Measurements from ENCODE around the gene PNPT1. TPM values are rescaled to one million over a fixed set of nuclear protein-coding genes. Genes with fewer than 3 reads are reported as not detected.

PNPT1 gene
- polyA plus RNA-seq, 3 donors: 6.0 to 10.5 (median 9.5) TPM

- peak overlapping the region in 2 of 7 donors; percentile 32 to 35 for H3K27ac Mint-ChIP-seq
- no peak overlapping the region for H3K9ac ChIP-seq (ENCODE audit: insufficient read depth, low read length, poor library complexity, severe bottlenecking)
- DNase-seq: peak in 1 of 3 donors; percentile 31
- no peak overlapping the region for H3K27ac ChIP-seq (ENCODE audit: low read depth in 1 of 2, low read length in 2 of 2)
- H3K36me3 Mint-ChIP-seq: peaks cover 34 to 52% of the 10 kb centered on the region in 2 donors
- no peak overlapping the region for H3K4me3 ChIP-seq (replicated peaks in 1 of 3; ENCODE audit: low read depth in 2 of 3, low read length in 3 of 3)
- H3K4me1 ChIP-seq (ENCODE audit: control insufficient read depth in 1 of 2, insufficient read depth in 2 of 2, low read length in 2 of 2): peaks cover 0 to 2% of the 10 kb centered on the region in 2 donors
- peaks cover 46 to 77% of the 10 kb centered on the region in 2 donors for H3K36me3 ChIP-seq (replicated peaks in 1 of 2; ENCODE audit: control insufficient read depth in 1 of 2, insufficient read depth in 2 of 2, low read length in 2 of 2)
- H3K9me3 ChIP-seq (replicated peaks in 1 of 2; ENCODE audit: control insufficient read depth in 1 of 2, insufficient read depth in 1 of 2, low read length in 2 of 2): no peaks in the 10 kb centered on the region
- no peaks in the 10 kb centered on the region for H3K9me3 Mint-ChIP-seq
- H4K20me1 ChIP-seq (ENCODE audit: insufficient read depth, low read length): peaks cover 79% of the 10 kb centered on the region
- intact Hi-C loops (cut with micrococcal nuclease): no loop called here
- no peaks in the 10 kb centered on the region for H3K27me3 Mint-ChIP-seq (ENCODE audit: low read depth in 3 of 3)
- H2AFZ ChIP-seq (ENCODE audit: insufficient read depth, low read depth, low read length, poor library complexity, severe bottlenecking): no peak overlapping the region
- TF ChIP-seq CTCF (IDR thresholded peaks at IDR 0.05): no peak
- WGBS (ENCODE audit: insufficient coverage): no CpG with 5 or more reads among the region's 7 CpGs
- no peaks in the 10 kb centered on the region for H3K4me1 Mint-ChIP-seq
- H3K4me3 Mint-ChIP-seq: no peak overlapping the region
- peaks cover 73% of the 10 kb centered on the region for H3K79me2 ChIP-seq (ENCODE audit: insufficient read depth, low read length)
- no peak overlapping the region for H3K4me2 ChIP-seq (replicated peaks; ENCODE audit: extremely low read depth, low read length, poor library complexity, severe bottlenecking)
- H3K27me3 ChIP-seq (ENCODE audit: control insufficient read depth in 2 of 2, insufficient read depth in 2 of 2, low read length in 2 of 2): no peaks in the 10 kb centered on the region
These were observed 102.7 kb downstream of the PNPT1 start for GRCh38 chr2:55590810-55591440.

GRCh38 chr2:55585451-55586080 is 108.1 kb downstream of the PNPT1 start:
- WGBS (ENCODE audit: insufficient coverage): no CpG with 5 or more reads among the region's 2 CpGs
- H3K9me3 Mint-ChIP-seq: no peaks in the 10 kb centered on the region
- H3K4me2 ChIP-seq (replicated peaks; ENCODE audit: extremely low read depth, low read length, poor library complexity, severe bottlenecking): no peak overlapping the region
- H3K4me3 ChIP-seq (replicated peaks in 1 of 3; ENCODE audit: low read depth in 2 of 3, low read length in 3 of 3): no peak overlapping the region
- H3K9me3 ChIP-seq (replicated peaks in 1 of 2; ENCODE audit: control insufficient read depth in 1 of 2, insufficient read depth in 1 of 2, low read length in 2 of 2): no peaks in the 10 kb centered on the region
- no peak overlapping the region for H2AFZ ChIP-seq (ENCODE audit: insufficient read depth, low read depth, low read length, poor library complexity, severe bottlenecking)
- H3K36me3 Mint-ChIP-seq: peaks cover 54 to 70% of the 10 kb centered on the region in 2 donors
- peak overlapping the region in 5 of 7 donors; percentile 16 to 65 (median 53) for H3K27ac Mint-ChIP-seq
- TF ChIP-seq CTCF (IDR thresholded peaks at IDR 0.05): no peak
- H3K27ac ChIP-seq (ENCODE audit: low read depth in 1 of 2, low read length in 2 of 2): peak overlapping the region in 1 of 2 donors; percentile 53
- intact Hi-C loops (cut with micrococcal nuclease): no loop called here
- H3K9ac ChIP-seq (ENCODE audit: insufficient read depth, low read length, poor library complexity, severe bottlenecking): peak overlapping the region; percentile 12
- peaks cover 75% of the 10 kb centered on the region for H4K20me1 ChIP-seq (ENCODE audit: insufficient read depth, low read length)
- no peaks in the 10 kb centered on the region for H3K27me3 Mint-ChIP-seq (ENCODE audit: low read depth in 3 of 3)
- peaks cover 5% of the 10 kb centered on the region for H3K4me1 Mint-ChIP-seq
- no peaks in the 10 kb centered on the region for H3K27me3 ChIP-seq (ENCODE audit: control insufficient read depth in 2 of 2, insufficient read depth in 2 of 2, low read length in 2 of 2)
- peaks cover 79 to 92% of the 10 kb centered on the region in 2 donors for H3K36me3 ChIP-seq (replicated peaks in 1 of 2; ENCODE audit: control insufficient read depth in 1 of 2, insufficient read depth in 2 of 2, low read length in 2 of 2)
- no peak overlapping the region for H3K4me3 Mint-ChIP-seq
- H3K79me2 ChIP-seq (ENCODE audit: insufficient read depth, low read length): peaks cover 44% of the 10 kb centered on the region
- peaks cover 2 to 4% of the 10 kb centered on the region in 2 donors for H3K4me1 ChIP-seq (ENCODE audit: control insufficient read depth in 1 of 2, insufficient read depth in 2 of 2, low read length in 2 of 2)
- peak in 1 of 3 donors; percentile 47 for DNase-seq

Other genes starting within 250 kb of the PNPT1 start
- gene CFAP36, start 174.1 kb downstream of the PNPT1 start, polyA plus RNA-seq: 1 to 10 TPM; 1.7 to 6.6 (median 5.2) TPM
- gene PPP4R3B, start 76.2 kb downstream of the PNPT1 start, polyA plus RNA-seq: 10 to 100 TPM; 13.3 to 41.1 (median 30.2) TPM
- gene EFEMP1, start 229.9 kb upstream of the PNPT1 start, polyA plus RNA-seq: not detected

Measured in CD14-positive monocyte (primary cell).